ENCODE data around the gene KRT73. TPM values are rescaled to one million over a fixed set of nuclear protein-coding genes. Genes with fewer than 3 reads are reported as not detected.

KRT73 gene
- total RNA-seq, 1 donor from 2014 or later = not detected

DNA sequence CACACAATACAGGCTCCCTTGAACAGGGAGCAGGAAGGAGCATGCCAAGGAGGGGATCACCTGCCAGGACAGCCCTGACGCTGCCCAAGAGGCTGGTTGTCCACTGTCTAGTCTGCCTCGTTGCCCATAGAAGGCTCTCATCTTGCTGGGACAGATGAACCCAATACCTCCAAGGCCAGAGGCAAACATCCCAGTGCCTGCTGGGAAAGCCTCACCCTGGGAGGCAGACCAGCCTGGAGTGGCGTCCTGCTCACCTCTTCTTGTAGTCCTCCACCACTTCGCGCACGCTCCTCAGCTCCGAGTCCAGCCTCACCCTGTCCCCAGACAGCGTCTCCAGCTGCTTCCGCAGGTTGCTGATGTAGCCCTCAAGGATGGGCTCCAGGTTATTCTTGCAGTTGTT lies 2.4 kb downstream of the KRT73 start:
- Mint-ChIP-seq H3K36me3 (ENCODE audit: low read depth) (peaks cover 2% of the 10 kb centered on the region), H3K4me3 (ENCODE audit: unreplicated experiment) (no peak overlapping the region), H3K27me3 (ENCODE audit: low read depth) (peaks cover 72% of the 10 kb centered on the region), H3K9me3 (ENCODE audit: low read depth) (no peaks in the 10 kb centered on the region), H3K27ac (ENCODE audit: unreplicated experiment) (no peak overlapping the region), H3K4me1 (ENCODE audit: low read depth) (no peaks in the 10 kb centered on the region)
- TF ChIP-seq, protein P1, sequence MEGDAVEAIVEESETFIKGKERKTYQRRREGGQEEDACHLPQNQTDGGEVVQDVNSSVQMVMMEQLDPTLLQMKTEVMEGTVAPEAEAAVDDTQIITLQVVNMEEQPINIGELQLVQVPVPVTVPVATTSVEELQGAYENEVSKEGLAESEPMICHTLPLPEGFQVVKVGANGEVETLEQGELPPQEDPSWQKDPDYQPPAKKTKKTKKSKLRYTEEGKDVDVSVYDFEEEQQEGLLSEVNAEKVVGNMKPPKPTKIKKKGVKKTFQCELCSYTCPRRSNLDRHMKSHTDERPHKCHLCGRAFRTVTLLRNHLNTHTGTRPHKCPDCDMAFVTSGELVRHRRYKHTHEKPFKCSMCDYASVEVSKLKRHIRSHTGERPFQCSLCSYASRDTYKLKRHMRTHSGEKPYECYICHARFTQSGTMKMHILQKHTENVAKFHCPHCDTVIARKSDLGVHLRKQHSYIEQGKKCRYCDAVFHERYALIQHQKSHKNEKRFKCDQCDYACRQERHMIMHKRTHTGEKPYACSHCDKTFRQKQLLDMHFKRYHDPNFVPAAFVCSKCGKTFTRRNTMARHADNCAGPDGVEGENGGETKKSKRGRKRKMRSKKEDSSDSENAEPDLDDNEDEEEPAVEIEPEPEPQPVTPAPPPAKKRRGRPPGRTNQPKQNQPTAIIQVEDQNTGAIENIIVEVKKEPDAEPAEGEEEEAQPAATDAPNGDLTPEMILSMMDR (IDR thresholded peaks at IDR 0.05) = no peak
- no peak for DNase-seq (ENCODE audit: low spot score)

DNA sequence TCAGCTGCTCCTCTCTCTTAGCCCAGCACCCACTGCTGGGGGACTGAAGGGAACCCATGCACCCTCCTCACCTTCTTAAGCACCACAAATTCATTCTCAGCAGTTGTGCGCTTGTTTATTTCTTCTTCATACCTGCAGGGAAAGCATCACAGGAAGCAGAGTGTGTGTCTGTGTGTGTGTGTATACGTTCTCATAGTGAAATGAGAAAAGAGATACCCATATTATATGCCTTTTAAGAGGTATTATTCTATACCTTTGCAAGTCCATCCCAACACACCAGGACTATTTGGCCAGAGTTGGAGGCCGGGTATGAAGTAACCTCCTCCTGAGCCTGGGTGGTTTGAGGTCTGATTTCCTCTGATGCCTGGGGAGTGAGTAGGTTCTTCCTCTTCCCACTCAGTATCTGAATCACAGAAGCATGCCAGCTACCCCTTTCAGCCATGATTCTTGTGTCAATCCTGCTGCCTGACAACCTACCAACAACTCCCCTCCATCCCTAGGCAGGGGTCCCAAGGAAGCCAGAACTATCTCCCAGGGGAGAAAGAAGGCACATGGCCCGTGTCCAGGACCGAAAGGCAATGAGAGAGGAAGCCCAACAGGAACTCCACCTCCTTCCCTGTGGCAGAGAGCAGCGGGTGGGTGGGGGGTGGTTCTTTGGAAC lies 3.0 kb downstream of the KRT73 start:
- DNase-seq (ENCODE audit: low spot score) = no peak
- Mint-ChIP-seq H3K4me1 (ENCODE audit: low read depth) (no peaks in the 10 kb centered on the region), H3K27ac (ENCODE audit: unreplicated experiment) (no peak overlapping the region), H3K9me3 (ENCODE audit: low read depth) (no peaks in the 10 kb centered on the region), H3K36me3 (ENCODE audit: low read depth) (no peaks in the 10 kb centered on the region), H3K27me3 (ENCODE audit: low read depth) (peaks cover 71% of the 10 kb centered on the region), H3K4me3 (ENCODE audit: unreplicated experiment) (no peak overlapping the region)
- TF ChIP-seq, protein P1 (IDR thresholded peaks at IDR 0.05) = no peak

DNA sequence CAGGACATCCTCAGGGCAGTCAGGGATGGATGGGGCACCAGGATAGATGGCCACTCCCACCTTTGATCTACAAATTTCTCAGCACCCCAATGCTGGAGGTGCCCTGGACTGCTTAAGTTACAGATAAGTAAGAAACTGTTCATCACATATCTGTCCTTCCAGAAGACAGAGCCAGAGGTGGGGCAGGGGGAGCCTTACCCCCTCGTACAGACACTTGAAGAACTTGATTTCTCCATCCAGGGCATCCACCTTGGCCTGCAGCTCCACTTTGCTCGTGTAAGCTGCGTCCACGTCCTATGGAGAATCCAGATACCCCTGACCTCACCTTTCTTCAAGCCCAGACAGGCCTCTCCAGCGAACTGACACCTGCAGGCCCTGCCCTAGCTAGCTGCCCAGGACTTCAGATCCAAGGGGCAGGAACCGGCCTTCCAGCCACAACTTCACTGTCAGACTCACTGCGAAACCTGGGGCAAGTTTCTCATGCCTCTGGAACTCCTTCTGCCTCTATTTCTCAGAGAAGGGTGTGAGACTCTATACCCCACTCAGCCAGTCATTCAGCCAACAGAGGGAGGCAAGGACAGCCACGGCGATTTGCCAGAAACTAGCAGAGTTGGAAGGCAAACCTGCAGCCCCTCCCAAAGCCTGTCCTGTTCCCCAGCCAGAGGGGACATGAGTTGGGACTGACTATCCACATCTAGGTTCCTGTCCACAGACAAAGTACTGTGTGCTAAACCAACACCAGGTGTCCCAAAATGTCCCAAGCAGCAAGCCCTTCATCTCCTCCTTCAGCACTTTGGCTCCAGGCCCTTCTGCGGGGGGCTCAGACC lies 3.8 kb downstream of the KRT73 start:
- peaks cover 74% of the 10 kb centered on the region for H3K27me3 Mint-ChIP-seq (ENCODE audit: low read depth)
- no peak for DNase-seq (ENCODE audit: low spot score)
- TF ChIP-seq, protein P1 (IDR thresholded peaks at IDR 0.05) = no peak

DNA sequence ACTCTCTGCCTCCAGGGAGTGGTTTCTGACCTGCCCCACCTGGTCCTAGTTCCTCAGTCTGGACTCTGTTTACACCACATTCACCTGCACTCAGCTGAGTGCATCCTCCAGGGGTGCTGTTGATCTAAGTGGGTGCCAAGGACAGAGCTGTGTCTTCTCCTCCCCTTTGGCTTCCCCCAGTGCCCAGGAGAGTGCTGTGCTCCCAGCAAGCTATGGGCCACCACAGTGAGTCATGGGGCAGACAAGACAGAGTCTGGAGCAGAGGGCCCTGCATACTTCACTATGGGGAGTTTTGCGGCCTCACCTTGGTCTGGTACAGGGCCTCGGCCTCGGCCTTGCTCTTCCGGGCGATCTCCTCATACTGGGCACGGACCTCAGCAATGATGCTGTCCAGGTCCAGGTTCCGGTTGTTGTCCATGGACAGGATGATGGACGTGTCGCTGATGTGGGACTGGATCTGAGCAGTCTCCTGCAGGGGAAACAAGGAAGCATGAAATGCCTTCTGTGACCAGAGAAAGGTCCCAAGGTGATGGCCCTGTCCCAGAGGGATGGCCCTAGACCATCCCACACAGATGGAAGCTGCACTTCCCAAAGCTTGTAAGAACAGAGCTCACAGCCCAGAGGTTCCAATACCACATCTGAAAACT lies 4.9 kb downstream of the KRT73 start:
- Mint-ChIP-seq H3K27me3 (ENCODE audit: low read depth) (peaks cover 78% of the 10 kb centered on the region), H3K4me1 (ENCODE audit: low read depth) (no peaks in the 10 kb centered on the region), H3K4me3 (ENCODE audit: unreplicated experiment) (no peak overlapping the region), H3K9me3 (ENCODE audit: low read depth) (no peaks in the 10 kb centered on the region), H3K36me3 (ENCODE audit: low read depth) (no peaks in the 10 kb centered on the region), H3K27ac (ENCODE audit: unreplicated experiment) (no peak overlapping the region)
- no peak for DNase-seq (ENCODE audit: low spot score)
- TF ChIP-seq, protein P1 (IDR thresholded peaks at IDR 0.05) = no peak

More for the DNA sequence above, 3.8 kb downstream of the KRT73 start:
- no peak overlapping the region for H3K4me3 Mint-ChIP-seq (ENCODE audit: unreplicated experiment)
- H3K9me3 Mint-ChIP-seq (ENCODE audit: low read depth) = no peaks in the 10 kb centered on the region
- no peaks in the 10 kb centered on the region for H3K4me1 Mint-ChIP-seq (ENCODE audit: low read depth)
- H3K36me3 Mint-ChIP-seq (ENCODE audit: low read depth) = no peaks in the 10 kb centered on the region
- no peak overlapping the region for H3K27ac Mint-ChIP-seq (ENCODE audit: unreplicated experiment)
